GM19372 (cell line): ENCODE data around the gene MAFG.
"Not testable (repeated sequence)": the region's sequence is repeated elsewhere in the genome, so short reads cannot be mapped to it uniquely, and the experiment has no call there.

Source experiments
- ATAC-seq: cut with Tn5 transposase; IDR thresholded peaks from one replicate; pipeline ENCODE4 v1.9.1; 2021; ENCODE audit warnings: mild to moderate bottlenecking, low read depth, moderate library complexity; ENCODE audit not compliant: unreplicated experiment

MAFG gene

DNA sequence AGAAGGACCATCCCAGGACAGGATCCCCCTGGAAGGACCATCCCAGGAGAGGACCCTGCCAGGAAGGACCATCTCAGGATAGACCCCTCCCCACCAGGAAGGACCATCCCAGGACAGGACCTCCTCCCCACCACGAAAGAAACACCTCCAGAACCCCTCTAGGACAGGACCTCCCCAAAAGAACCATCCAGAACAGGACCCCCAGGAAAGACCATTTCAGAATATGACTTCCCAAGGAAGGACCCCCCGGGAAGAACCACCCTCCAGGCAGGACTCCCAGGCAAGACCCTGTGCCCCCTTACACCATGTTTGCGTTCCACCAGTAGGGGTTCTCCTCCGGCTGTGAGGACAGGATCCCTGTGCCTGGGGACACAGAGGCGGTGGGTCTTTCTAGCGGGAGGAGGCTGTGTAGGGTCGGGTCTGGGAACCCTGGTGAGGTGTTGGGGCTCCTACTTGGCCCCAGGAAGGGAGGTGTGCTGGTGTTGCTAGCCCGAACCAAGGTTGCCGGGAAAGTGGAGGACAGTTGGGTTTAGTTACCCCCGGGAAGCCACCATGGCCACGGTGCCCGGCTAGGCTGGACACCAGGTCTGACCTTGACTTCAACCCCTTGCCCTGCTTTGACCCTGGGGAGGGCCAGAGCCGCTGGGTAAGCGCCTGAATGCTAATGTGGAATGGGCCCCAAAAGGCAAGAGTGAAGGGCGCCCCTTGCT is 31.3 kb upstream of the MAFG start:
- no peak for ATAC-seq

DNA sequence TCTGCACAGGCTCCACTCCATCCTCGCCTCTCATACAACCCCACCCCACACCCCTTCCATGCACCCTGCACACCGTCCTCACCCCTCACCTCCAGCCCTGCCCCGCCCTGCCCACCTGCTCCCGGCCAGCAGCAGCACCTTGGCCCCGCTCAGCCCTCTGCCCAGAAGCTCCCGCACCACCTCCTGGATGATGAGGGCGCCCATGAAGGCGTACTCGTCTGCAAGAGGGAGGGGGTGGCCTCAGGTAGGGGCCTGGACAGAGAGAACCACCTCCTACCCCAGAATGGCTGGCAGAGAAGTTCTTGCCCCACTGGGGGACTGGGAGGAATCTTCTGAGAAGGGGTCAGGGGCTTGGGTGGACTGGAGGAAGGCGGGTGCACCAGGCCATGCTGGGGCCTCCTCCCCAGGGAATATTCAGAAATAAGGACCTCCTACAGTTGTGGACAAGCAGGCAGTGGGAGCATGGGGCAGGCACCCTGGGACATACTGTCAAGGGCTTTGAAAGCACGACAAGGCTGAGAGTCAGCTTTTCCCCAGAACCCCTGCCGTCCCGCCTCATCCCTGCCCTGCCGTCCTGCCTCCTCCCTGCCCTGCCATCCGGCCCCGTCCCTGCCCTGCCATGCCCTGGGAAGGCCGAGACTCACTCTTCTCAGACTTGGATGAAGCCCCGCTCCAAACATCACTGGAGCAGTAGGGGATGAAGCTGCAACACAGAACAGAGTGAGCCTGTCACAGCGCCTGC is 30.3 kb upstream of the MAFG start:
- no peak for ATAC-seq

DNA sequence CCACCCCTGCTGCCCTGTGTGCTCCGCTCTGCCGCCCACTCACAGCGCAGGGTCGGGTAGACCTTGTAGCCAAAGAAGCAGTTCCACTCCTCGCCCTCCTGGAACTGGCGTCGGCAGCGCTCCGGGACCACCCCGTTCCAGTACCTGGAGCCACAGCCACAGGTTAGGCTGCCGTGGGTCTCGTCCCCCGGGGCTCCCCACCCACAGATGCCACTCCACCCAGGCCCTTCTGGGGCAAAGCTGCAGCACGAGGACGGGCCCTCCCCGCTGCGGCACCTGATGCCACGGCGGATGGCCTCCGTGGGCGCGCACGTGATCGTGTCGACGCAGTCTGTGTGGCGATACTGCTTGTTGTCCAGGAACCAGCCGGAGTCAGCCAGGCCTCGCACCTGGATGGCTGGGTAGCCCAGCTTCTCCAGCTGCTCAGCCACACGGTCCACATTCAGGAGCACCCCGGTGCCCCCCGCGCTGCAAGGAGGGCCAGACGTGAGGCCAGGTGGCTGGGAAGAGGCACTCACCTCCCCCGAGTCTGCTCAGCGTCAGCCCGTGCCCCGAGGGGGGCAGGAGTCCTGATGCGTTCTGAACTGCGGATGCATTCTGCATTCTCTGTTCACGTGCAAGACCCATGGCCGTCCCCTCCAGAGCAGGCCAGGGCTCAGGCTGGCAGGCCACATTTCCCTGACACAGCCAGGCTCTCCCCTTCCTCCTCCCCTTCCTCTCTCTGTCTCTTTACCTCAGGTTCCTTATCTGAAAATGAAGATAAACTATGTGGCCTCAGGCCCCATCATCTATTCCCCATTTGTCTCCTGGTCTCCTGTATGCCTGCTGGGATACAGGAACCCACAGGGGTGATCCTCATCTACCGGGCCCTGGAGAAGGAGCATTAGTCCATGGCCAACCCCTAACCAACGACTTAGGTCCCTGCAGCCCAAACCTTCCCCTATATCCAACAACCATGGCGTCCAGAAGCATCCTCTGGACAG is 29.4 kb upstream of the MAFG start:
- no peak for ATAC-seq

DNA sequence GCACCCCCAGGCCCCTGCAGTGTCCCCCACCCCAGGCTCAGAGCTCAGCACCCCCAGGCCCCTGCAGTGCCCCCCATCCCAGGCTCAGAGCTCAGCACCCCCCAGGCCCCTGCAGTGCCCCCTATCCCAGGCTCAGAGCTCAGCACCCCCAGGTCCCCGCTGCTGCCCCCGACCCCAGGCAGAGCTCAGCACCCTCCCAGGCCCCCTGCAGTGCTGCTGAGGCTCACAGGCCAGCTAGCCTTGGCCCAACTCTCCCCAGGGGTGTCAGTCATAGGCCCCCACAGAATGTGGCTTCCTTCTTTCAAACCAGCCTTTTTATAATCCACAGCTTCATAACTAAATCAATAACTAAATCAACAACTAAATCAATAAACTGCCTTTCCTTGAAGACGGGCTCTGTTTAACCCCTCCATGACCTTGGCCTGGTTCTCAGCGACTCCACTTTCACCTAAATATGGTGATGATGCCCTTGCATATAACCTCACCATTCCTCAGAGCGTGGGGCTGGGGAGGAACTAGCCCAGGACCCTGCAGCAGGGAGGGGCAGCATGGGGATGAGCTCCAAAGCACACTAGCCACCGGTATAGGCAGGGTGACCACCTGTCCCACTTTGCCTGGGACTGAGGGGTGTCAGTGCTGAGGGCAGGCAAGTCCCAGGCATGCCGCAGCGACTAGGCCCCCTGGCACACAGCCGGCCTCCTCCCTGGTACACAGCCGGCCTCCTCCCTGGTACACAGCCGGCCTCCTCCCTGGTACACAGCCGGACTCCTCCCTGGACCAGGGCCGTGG is 28.4 kb upstream of the MAFG start:
- no peak for ATAC-seq

DNA sequence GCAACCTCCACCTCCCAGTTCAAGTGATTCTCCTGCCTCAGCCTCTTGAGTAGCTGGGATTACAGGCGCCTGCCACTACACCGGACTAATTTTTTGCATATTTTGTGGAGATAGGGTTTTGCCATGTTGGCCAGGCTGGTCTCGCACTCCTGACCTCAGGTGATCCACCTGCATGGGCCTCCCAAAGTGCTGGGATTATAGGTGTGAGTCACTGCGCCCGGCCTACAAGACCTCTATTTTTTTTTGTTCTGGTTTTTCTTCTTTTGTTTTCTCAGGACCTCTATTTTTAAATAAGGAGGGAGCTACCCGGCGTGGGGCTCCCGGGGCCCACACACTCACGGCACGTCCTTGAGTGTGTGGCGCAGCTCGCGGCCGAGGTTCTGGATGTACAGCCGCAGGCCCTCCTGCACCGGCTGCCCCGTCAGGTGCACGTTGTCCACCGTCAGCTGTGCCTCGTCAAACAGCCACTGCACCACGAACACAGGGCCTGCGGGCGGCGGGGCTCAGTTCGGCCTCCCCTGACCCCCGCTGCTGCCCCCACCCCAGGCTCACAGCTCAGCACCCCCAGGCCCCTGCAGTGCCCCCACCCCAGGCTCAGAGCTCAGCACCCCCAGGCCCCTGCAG is 27.6 kb upstream of the MAFG start:
- ATAC-seq: no peak

DNA sequence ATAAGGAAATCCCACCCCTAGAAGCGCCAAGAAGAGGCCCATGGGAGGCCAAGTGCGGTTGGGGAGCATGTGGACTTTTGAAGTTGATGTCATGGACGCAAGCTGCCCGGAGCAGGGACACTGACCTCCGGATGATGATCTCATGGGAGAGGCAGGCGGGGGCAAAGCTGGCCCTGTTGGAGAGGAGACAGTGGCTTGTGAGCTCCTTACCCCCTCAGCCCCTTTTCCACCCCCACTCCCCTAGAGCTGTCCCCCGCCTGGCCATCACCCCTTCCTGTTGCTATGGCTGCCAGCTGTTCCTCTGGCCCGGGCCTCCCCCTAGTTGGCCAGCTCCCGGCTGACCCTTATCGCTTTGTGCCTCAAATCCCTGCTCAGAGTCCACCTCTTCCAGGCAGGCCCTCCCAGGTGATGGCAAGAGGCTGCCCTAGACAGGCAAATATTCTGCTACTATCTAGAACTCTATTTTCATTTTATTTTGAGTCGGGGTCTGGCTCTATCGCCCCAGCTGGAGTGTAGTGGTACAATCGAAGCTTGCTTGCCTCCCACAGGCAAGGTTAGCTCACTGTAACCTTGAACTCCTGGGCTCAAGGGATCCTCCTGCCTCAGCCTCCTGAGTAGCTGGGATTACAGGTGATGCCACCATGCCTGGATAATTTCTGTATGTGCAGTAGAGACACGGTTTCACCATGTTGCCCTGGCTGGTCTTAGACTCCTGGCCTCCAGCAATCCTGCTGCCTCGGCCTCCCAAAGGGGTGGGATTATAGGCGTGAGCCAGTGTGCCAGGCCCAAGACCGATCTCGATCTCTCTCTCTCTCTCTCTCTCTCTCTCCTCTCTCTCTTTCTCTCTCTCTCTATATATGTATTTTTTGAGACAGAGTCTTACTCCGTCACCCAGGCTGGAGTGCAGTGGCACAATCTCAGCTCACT is 26.9 kb upstream of the MAFG start:
- ATAC-seq: no peak

DNA sequence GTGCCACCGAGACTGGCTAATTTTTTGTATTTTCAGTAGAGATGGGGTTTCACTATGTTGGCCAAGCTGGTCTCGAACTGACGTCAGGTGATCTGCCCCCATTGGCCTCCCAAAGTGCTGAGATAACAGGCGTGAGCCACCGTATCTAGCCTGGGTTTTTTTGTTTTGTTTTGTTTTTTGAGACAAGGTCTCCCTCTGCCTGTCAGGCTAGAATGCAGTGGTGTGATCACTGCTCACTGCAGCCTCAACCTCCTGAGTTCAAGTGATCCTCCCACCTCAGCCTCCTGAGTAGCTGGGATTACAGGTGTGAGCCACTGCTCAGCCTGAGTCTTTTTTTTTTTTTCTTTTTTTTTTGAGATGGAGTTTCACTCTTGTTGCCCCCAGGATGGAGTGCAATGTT is 25.9 kb upstream of the MAFG start:
- not testable (repeated sequence) for ATAC-seq

DNA sequence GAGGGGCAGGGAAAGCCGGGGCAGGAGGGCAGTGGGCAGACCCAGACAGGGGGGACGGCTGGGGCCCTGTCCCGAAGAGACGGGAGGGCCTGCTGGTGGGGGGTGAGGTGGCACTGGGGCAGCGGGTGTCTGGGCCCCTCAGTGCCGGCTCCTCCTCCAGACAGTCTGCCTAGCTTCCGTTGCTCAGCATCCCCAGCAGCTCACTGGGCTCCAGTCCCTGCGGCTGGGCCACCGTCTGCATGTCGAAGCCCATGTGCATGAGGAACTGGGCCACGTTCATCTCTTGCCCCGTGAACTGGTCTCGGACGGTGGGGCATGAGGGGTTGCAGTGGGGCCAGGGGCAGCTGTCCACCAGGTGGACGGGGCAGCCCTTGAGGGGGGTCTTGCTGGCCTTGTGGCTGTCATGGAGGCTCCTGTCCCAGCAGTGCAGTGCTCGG is 25.3 kb upstream of the MAFG start:
- no peak for ATAC-seq

DNA sequence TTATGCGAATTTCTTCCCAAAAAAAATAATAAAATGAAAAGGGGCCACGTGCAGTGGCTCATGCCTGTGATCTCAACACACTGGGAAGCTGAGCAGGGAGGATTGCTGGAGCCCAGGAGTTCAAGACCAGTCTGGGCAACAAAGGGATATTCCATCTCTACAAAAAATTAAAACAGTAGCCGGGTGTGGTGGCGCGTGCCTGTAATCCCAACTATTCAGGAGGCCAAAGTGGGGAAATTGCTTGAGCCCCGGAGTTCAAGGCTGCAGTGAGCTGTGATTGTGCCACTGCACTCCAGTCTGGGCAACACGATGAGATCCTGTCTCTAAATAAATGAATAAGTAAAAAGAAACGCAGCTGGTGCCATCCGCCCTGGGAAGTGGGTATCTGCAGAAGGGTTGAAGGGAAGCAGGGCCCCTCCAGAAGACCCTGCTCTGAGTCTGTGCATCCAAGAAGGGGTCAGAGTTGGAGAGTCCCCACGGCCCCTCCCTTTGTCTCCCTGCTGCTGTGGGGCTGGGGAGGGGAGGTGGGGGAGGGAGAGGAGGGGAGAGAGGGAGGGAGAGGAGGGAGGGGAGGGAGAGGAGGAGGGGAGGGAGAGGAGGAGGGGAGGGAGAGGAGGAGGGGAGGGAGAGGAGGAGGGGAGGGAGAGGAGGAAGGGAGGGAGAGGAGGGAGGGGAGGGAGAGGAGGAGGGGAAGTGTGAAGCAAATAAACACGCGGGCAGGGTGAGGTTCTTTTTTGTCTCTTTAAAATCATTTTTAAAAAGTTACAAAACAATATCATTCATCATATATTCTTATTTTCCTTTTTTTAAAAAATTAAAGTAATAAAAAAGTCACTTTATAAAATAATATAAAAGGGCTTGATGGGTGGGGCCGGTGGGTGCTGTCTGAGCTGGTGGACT is 24.5 kb upstream of the MAFG start:
- no peak for ATAC-seq

DNA sequence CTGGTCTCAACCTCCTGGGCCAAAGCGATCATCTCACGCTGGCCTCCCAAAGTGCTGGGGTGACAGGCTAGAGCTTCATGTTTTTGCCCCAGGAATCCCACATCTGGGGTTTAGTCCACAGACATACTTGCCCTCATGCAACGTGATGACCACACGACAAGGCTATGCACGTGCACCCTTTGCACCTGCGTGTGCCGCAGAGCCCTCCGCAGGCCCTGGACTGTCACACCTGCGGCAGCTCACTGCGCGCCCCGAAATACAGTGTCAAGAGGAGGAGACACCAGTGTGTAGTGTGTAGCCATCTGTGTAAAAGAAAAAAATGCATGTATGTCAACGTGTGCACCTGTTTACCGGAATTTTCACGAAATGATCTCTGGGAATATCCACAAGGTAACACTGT is 23.0 kb upstream of the MAFG start:
- ATAC-seq: no peak

DNA sequence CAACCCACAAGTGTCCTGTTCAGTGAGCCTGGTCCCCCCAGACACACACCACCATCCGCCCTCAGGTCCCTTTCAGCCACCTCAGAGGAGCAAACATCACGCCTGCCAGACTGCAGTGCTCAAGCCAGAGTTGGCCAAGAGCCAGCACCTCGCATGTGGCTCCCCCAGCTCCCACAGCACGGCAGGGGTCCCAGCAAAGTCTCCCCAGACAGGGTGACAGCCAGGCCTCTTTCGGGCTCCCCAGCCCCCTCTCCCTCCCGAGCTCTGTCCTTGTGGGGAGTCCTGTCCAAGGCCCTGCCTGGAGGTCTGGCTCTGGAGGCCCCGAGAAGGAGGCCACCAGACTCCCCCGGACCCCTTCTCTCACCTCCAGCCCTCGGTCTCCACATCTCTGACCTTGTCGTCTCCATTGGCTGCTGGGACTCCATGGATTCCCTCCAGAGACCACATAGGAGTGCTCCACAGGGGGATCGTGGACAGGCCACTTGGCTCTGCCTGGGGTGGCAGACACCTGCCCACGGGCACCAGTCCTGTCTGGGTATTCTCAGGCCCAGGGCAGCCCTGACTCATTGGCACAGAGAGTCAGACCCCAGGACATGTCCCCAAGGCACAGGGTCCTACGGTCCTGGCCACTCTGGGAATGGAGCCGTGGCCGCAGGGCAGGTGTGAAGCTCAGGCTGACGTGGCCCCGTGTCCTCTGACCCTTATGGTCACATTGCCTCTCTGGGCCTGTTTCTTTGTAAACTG is 21.3 kb upstream of the MAFG start:
- ATAC-seq: no peak

DNA sequence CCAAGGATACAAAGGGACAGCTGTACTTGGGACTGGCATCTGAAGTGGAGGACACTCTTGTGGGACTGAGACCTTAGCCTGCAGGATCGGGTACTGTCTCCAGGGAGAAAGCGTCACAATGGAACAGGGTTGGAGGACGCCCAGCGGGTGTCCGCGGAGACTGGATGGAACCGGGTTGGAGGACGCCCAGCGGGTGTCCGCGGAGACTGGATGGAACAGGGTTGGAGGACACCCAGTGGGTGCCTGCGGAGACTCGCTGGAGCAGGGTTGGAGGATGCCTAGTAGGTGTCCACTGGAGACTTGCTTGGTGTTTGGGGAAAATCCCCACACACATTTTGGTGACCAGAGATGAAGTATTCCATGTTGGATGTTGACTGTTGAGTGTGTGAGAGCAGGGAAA is 19.7 kb upstream of the MAFG start, which contains the start of gene MYADML2:
TSS of gene MYADML2 (minus strand) at position 45 of the 400 bp plus-strand sequence. CDS start 5,492 bp downstream, outside the sequence.
- no peak for ATAC-seq

DNA sequence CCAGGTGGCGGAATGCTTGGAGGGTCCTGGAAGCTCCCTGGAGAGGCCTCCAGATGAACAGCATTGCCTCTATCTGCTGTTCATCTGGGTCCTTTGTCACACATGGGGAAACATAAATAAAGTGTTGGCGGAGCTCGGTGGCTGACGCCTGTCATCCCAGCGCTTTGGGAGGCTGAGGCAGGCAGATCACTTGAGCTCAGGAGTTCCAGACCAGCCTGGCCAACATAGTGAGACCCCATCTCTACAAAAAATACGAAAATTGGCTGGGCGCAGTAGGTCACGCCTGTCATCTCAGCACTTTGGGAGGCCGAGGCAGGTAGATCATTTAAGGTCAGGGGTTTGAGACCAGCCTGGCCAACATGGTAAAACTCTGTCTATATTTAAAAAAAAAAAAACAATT is 17.3 kb upstream of the MAFG start:
- no peak for ATAC-seq

DNA sequence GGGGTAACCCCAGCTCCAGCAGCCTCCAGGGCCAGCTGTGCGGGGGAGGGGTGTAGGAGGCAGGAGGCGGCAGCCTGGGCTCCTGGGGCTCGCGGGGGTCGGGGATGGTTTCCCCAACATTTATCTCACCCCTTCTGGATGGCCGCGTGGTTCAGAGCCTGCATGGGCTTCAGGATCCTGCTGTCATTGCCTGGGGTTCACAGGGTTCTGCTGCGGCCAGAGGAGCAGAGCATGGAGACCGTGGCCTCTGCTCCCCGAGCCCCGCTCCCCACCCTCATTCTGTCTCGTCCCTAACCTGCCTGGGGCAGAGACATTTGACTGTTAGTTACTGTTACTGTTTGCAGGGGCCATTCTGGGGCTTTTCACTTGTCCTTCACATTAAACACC is 14.6 kb upstream of the MAFG start:
- no peak for ATAC-seq

DNA sequence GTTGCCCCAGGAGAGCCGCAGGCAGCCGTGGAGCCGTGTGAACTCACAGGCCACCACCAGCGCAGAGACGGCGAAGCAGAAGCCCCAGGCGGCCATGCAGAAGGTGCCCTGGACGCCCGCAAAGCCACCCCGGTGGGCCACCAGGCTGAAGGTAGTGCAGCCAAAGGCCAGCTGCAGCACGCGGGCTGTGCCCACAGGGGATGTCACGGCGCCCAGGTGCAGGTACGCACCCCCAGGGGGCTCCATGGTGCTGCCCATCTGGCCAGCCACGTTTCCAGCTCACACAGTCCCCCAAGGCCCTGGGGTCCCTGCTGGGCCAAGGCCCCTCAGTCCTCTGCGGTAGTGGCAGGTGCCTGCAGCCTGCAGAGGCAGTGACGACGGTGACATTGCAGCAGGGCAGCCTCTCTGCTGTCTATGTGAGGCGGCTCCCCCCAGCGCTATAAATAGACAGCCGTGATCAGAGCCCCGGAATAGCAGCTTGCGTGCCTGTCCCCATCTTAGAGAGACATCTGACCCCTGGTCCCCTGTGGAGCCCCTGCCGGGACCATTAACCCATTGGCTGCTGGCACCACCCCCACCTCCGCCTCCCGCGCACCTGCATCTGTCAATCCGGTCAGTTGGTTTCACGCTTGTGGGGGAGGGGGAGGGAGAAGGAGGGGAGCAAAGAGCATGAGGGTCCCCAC is 14.1 kb upstream of the MAFG start:
- ATAC-seq: no peak
